NCI-H82 treated with DMSO at 0.1 percent for 48 hours (cell line): Measurements from ENCODE around the gene TIMP4.

Source experiments
- DNase-seq: peaks from one replicate; lab custom pipeline; 2025; ENCODE audit not compliant: unreplicated experiment; lab: John Stamatoyannopoulos, UW

The TIMP4 gene

GRCh38 chr3:12186046-12186445 lies 27.3 kb upstream of the TIMP4 start:
- no peak for DNase-seq

GRCh38 chr3:12185172-12185710 lies 26.5 kb upstream of the TIMP4 start:
- DNase-seq, result no peak

DNA sequence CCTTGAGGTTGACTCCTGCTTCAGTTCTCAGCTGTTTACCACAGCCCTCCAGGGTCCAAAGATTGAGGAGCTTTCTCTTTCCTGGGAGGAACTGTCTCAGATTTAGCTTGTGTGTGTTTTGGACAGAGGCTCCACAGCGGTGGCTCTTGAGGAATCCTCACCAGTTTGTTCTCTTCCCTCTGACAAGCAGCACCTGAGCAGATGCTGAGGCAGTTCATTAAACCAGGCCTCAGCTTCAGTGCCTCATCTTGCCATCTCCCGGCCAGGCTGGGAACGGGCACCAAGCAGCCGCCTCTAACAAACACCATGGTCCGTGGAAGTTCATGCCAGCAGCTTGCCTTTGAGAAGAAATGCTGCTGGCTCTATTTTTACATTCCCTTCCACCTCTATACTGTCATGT lies 25.8 kb upstream of the TIMP4 start:
- no peak for DNase-seq

GRCh38 chr3:12182687-12183441 lies 24.2 kb upstream of the TIMP4 start:
- DNase-seq, result no peak

GRCh38 chr3:12181806-12182205 lies 23.1 kb upstream of the TIMP4 start:
- no peak for DNase-seq

- no peak for DNase-seq
These were observed 22.6 kb upstream of the TIMP4 start for GRCh38 chr3:12181301-12181700.

DNA sequence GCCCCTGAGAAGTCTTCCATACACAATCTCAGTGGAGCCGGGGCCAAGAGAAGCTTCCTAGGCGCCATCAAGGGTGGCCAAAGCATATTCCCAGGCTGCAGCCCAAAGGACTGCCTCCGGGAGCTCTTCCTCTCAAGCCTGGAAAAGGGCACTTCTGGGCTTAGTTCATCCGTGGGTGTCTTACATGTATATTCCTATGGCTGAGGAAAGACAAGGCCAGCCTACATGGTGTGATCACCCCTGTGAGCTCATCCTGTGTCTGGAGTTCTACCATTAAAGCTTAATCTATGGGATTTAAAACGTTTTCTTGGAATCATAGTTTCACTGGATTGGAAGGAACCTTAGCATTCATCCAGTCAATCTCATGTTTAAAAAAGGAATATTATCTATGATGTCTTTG lies 21.9 kb upstream of the TIMP4 start:
- DNase-seq, result no peak

DNA sequence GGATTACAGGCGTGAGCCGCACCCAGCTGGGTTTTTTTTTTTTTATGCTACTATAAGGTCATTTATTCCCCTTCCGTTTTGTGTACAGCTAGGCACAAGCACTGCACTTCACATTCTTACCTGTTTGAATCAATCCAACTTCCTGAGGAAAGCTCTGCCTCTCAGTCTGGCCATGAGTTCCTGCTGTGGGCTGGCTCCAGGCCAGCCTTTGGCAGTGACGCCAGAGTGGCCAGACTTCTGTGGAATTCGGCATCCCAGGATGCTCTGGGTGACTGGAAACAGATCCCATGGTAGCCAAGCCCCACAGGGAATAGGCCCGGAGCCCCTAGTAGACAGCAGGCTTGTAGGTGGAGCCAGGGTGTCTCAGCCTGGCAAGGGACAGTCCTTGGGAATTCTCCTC lies 21.5 kb upstream of the TIMP4 start:
- DNase-seq, result no peak

- no peak for DNase-seq
These were observed 20.7 kb upstream of the TIMP4 start for GRCh38 chr3:12179441-12179840.

DNA sequence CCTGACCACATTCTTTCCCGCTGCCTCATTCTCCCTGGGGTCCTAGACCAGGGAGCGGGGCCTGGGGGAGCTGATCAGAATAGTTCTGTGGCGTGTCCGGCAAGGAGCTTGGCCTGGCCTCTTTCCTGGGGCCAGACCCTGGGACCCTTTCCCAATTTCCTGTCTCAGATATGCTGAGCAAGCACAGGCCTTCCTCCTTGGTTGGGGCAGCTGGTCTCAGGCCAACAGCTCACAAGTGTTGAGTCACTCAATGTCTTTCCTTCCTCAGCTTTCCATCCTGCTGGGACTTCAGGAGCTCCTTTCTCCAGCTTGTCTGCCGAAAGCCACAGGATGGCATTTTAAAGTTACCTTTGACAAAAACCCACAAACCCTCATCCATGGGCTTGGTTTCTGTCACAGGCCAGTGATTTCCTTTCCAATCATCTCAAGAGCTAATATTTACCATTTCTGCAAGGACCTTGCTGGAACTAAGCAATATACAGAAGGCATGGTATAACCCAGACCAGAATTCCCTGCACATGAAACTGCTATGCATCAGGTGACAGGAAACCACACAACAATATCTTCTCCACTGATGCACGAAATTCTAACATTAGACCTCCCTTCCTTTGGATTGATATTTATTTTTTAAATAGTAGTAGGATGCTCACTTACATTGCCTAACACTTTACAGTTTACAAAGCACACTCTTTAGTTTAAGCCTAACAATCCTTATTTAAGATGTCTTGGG lies 19.5 kb upstream of the TIMP4 start:
- no peak for DNase-seq

GRCh38 chr3:12177126-12177525 lies 18.4 kb upstream of the TIMP4 start:
- DNase-seq, result no peak

GRCh38 chr3:12175844-12176453 lies 17.2 kb upstream of the TIMP4 start:
- DNase-seq, result no peak

DNA sequence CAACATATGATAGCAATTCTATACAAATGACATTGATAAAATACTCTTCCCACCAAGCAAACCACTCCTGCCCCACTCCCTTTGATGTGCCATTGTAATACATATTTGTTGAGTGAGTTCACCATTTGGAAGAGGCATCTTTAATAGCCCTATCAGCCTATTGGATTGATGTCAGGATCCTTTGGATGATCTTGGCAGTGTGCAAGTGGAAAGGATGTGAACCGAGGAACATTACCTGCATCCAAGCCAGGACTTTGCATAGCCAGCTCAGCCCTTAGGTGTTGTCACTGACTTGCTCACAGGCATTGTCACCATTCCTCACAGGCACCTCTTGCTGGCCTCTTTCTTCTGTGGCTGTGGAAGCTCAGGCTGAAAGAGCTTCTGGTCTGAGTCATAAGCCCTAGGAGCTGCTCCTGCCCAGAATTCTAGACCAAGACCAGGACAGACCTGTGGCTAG lies 16.5 kb upstream of the TIMP4 start:
- no peak for DNase-seq

DNA sequence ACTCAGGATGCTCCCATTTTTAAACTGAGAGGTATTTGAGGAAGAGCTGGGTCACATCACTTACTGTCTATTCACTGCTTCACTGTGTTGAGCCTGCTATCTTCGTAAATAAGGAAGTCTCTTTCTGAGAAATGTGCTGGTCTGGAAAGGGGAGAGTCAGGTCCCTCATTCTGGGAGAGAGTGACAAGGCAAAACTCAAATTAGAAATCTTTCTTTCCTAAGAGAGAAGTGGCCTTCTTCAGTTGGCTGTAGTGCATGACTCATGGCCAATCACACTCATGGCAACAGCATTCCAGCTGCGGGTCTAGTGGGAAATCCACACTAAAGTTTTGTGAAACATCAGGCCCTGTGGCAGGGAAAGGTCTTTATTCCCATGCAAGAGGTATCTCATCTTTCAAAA lies 11.5 kb upstream of the TIMP4 start:
- DNase-seq, result no peak

DNA sequence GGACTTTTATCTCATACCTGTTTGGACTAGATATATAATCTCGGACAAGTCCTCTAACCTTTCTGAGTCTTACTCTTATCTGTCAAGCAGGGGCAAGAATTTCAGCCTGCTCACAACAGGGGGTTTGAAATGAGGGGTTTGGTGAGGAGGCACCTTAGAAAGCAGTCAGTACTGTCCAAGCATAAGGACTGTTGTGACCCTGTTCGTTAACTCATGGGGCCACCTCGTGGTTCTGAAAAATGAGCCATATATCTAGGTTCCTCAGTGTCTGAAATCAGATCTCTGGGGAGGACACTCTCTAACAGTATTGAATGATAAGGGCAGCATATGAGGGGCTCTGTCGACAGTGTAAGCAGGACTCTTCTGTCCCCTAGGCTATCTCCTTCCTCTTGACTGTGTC lies 7.2 kb upstream of the TIMP4 start:
- DNase-seq, result no peak

DNA sequence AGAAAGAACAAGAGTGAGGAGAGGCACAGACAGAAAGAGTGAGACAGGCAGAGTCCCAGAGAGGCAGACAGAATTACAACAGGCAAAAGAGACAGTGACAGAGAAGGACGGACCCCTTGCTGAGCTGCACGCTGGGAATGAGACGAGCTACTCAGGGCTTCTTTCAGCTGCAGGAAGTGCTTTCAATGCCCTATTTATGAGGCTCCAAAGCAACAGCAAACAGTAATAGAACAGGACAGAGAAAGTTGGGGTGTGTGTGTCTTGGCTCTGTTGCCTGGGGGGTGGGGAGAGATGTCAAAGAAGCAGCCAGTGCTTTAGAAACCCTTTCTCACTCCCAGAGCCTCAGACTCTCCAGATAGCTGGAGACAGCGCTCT lies 502 bp upstream of the TIMP4 start:
- DNase-seq, result no peak

DNA sequence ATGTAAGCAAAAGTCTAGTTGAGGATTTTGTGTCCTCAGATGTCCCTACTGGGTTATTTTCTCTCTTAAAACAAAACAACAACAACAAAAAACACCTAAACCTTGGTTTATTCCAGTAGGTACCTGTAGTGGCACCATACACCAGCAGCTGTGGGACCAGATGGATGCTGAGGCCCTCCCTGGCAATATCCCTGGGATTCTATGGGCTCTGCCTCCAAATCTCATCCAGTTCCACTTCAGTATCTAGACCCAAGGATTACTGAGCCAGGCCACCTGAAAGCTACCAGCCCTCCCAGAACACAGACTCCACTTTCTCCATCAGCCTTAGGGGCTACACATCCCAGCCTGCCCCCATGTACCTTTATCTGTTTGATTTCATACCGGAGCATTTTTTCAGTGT lies 1.7 kb downstream of the TIMP4 start:
- DNase-seq, result no peak

DNA sequence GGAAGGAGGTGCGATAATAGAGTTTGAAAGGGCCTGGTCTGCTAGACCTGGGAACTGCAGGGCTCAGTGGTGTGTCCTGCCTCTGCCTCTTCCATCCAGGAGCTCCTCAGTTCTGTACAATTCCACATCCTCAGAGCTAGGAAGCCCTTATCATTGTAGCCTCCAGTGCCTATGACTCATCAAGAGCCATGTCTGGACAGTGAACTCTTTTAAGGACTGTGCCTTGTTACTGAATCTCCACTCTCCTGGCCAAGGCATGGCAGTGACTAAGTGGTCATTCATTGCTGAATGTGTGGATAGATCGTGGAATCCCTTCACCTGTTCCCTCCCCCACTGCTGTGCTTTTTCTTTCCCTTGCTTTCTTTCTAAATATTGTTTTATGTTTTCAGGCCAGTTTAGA lies 2.9 kb downstream of the TIMP4 start:
- DNase-seq, result no peak

GRCh38 chr3:12155264-12155663 lies 3.4 kb downstream of the TIMP4 start:
- no peak for DNase-seq

GRCh38 chr3:12154151-12154550 lies 4.6 kb downstream of the TIMP4 start:
- DNase-seq, result no peak

DNA sequence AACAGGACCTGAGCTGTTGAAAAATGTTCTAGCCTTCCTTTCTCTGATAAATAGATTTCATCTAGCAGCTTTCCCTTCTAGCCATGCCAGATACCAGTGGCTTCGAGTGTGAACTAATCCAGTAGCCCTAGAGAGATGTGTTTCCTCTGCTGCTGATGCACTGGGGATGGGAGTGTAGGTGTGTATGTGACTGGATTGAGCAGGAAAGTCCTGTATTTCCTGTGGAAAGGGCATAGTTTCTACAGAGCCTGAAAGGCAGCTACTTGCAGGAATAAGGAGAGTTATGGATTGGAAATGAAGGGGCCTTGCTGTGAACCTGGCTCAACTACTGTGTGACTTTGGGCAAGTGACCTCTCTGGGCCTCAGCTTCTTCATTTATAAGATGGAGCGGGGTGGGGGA lies 8.6 kb downstream of the TIMP4 start:
- DNase-seq, result no peak

- DNase-seq, result no peak
These were observed 9.7 kb downstream of the TIMP4 start for GRCh38 chr3:12149029-12149428.
